HG02678 (cell line): ENCODE measurements around the gene KCNJ16.

Source experiments
- ATAC-seq: cut with Tn5 transposase; IDR thresholded peaks from one replicate; pipeline ENCODE4 v1.9.1; 2021; ENCODE audit warnings: mild to moderate bottlenecking, moderate library complexity; ENCODE audit not compliant: unreplicated experiment

KCNJ16 gene

GRCh38 chr17:70095455-70095854 lies 20.4 kb downstream of the KCNJ16 start:
- no peak for ATAC-seq

DNA sequence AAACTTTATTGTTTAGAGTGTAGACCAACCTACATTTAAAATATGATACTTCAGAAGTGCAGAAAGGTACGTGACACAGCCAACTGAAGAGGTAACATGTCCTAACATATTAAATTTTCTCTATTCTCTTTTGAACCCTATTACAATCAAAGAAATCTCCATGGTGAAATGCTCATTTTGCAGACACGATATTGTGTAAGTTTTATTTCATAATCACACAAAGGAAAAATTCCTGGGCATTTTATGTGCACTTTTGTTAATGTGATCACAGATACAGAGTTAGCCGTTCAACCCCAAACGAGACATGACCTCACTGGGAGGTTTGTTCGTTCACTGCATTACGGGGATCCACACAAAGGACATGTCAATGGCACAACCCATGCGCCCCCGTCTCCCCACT lies 21.8 kb downstream of the KCNJ16 start:
- no peak for ATAC-seq

DNA sequence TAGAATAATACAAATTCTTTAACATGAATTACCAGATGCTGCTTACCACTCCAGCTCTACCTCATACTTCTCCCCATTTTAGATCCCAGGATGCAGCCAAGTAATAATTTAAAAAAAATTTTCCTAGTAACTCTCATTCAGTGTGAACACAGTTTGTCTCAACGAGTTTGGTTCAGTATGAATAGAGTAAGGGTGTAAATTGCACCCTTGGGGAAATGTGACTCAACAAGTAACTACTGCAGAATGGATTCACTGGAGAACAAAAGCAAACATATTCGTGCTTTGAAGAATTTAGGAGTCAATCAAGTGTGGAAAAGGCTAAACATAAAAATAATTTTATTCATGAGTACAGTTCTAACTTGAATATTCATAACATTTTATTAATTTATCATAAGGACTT lies 23.0 kb downstream of the KCNJ16 start:
- no peak for ATAC-seq

GRCh38 chr17:70099294-70099693 lies 24.3 kb downstream of the KCNJ16 start:
- no peak for ATAC-seq

GRCh38 chr17:70099884-70100283 lies 24.9 kb downstream of the KCNJ16 start:
- no peak for ATAC-seq

DNA sequence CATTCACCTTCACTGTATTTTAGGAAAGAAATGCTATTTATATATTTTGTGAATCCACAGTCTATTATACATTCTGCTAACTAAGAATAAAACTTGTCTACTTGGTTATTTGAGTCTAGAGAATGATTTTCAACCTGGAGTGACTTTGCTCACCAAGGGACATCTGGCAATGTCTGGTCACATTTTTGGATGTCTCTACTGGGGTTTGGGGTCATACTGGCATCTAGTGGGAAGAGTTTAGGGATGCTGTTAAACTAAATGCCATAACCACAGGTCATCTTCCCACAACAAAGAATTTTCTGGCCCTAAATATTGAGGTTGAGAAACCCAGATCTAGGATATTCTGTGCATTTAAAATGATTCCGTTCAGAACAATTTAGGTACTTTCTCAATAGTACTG lies 26.0 kb downstream of the KCNJ16 start:
- ATAC-seq: no peak

DNA sequence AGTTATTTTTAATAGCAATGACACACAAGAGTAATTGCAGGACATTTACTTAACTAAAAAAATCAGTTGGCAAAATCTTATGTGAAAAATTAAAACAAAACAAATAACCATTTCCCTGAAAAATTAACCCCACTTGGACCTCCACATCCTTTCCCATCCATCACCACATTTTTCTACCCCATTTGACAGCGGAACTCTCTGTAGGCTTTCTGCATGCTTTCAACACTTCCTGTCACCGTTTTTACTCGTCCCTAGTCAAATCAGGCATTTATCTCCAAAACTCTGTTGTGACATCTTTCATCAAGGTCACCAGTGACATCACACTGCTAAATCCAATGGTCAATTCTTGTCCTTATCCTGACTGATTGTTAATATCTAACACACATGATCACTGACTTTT lies 27.5 kb downstream of the KCNJ16 start:
- ATAC-seq: no peak

- ATAC-seq: no peak
These were observed 29.9 kb downstream of the KCNJ16 start for GRCh38 chr17:70104791-70105523.

- no peak for ATAC-seq
These were observed 30.6 kb downstream of the KCNJ16 start for GRCh38 chr17:70105641-70106040.

- ATAC-seq: no peak
These were observed 31.5 kb downstream of the KCNJ16 start for GRCh38 chr17:70106551-70106950.

GRCh38 chr17:70107441-70107840 lies 32.4 kb downstream of the KCNJ16 start:
- no peak for ATAC-seq

DNA sequence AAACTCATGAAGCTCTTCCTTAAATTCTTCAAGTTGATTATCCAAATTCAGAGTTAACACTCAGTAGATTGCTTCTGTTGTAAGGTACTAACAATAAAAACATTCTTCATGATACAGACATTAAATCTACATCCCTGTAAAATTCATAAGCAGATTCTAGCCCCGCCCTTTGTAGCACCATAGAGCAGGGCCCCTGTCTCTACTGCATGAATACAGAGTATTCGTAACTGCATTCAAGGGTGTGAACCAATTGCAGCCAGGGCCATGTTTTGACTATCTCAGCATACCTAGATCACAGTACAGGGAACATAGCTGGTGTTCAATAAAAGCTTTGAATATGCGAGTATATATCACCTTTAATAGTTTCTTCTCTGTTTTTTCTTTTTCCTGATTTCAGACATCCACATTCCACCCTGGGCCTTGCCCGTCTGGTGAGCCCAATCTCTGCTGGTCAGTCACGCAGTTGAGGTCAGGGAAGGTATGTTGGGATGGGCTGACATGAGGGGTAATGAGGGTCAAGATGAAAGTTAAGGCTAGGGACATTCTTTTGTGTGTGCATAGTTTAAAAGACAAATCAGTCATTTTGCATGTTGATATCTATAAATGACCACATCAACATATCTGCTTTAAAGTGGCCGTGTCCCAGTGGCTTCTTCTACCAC lies 33.0 kb downstream of the KCNJ16 start:
- no peak for ATAC-seq

DNA sequence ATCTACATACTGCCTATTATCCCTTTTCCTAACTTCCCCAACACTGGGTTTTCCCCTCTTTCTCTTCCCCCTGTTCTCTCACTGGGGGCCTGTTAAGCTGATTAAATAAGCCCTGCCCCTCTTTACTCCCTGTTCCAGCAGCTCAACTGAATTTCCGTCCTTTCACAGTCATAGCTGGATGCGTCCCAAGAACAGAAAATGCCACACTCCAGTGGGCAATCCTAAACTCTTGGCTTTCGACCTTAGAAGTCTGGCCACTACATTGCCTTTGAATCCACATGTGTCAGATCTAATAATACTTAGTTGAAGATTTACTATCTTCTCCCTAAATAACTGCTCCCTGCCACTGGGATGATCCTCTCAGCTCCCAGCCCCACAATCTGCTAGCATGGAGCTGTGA lies 34.5 kb downstream of the KCNJ16 start:
- no peak for ATAC-seq

GRCh38 chr17:70110443-70110880 lies 35.4 kb downstream of the KCNJ16 start:
- no peak for ATAC-seq

GRCh38 chr17:70111201-70111600 lies 36.2 kb downstream of the KCNJ16 start:
- ATAC-seq: no peak

- ATAC-seq: no peak
These were observed 39.4 kb downstream of the KCNJ16 start for GRCh38 chr17:70114405-70114804.

- no peak for ATAC-seq
These were observed 40.1 kb downstream of the KCNJ16 start for GRCh38 chr17:70115126-70115525.

- ATAC-seq: no peak
These were observed 41.9 kb downstream of the KCNJ16 start for GRCh38 chr17:70116919-70117318.

DNA sequence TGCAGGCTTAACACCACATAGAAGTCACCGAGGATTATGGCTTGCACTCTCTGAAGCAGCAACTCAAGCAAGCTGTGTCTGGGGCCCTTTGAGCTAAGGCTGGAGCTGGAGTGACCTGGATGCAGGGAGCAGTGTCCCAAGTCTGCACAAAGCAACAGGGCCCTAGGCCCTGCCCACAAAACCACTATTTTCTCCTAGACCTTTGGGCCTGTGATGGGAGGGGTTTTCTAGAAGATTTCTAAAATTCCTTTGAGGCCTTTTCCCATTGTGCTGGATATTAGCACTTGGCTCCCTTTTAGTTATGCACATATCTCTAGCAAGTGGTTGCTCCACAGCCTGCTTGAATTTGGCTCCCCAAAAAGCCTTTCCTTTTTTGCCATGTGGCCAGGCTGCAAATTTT lies 44.5 kb downstream of the KCNJ16 start:
- ATAC-seq: no peak

GRCh38 chr17:70119983-70120382 lies 45.0 kb downstream of the KCNJ16 start:
- ATAC-seq: no peak

GRCh38 chr17:70120425-70120824 lies 45.4 kb downstream of the KCNJ16 start:
- no peak for ATAC-seq

DNA sequence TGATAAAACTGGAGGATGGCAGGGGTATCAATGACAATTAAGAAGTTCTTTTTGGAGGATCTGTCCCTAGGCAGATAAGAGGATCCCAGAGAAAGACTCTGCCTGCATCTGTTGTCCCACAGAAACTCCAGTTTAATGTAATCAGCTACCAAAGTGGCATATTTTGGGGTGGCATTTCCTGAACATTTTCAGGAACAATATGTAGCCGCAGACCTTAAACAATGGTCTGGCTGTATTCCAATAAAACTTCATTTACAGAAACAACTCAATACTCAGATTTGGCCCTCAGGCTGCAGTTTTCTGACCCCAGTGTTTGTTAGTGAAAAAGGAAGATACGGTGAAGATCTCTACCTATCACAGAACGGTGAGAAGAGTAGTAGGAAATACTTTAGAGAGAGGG lies 46.1 kb downstream of the KCNJ16 start:
- ATAC-seq: no peak

DNA sequence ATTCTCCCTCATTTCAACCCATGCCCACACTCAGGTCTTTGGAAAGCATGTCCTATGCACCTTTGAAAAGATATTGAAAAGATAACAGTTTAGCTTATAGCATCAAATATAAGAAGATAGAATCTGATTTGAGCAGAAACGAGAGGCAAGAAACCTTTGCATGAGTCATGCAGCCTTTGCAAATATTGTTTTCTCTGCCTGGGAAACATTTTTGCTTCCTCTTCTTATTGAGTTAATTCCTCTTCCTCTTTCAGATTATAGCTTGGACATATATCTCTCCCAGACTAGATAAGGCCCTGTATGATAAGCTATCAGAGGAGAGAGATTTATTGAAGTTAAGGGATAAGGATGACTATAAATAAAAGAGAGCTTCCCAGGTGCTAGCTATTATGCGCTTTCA lies 48.2 kb downstream of the KCNJ16 start:
- ATAC-seq: no peak
